ENCODE data around the gene EXO1.

The EXO1 gene

GRCh38 chr1:241847796-241848685 is at the start of gene EXO1:
EXO1 (plus strand) TSS chr1:241848204; CDS start chr1:241850426, 2,222 bp downstream.
- no peaks in the 10 kb centered on the region for H3K9me3 ChIP-seq (ENCODE audit: insufficient read depth, low read depth, low read length)
- peaks cover 23% of the 10 kb centered on the region for H3K4me1 ChIP-seq (ENCODE audit: insufficient read depth, low read length, poor library complexity, severe bottlenecking)
- peak within 1 kb of the TSS; percentile 94 for H3K4me2 ChIP-seq (ENCODE audit: low read depth, low read length, poor library complexity, severe bottlenecking)
- H3F3A ChIP-seq (ENCODE audit: low read depth): no peaks in the 10 kb centered on the region
- TF ChIP-seq EZH2phosphoT487 (IDR thresholded peaks at IDR 0.05; ENCODE audit: borderline replicate concordance): no peak
- TF ChIP-seq CTCF (conservative IDR thresholded peaks at IDR 0.05; ENCODE audit: low read length): peak; percentile 57
- peak within 1 kb of the TSS; percentile 99 for H2AFZ ChIP-seq (ENCODE audit: low read length)
- H3K9ac ChIP-seq (ENCODE audit: low read depth, low read length, poor library complexity, severe bottlenecking): peak within 1 kb of the TSS; percentile 84
- H3K4me3 ChIP-seq (ENCODE audit: low read length, poor library complexity, severe bottlenecking): peak within 1 kb of the TSS; percentile 95
- no peaks in the 10 kb centered on the region for H3K9me2 ChIP-seq (replicated peaks; ENCODE audit: low read depth, low read length)
- peaks cover 6% of the 10 kb centered on the region for H3K27me3 ChIP-seq (ENCODE audit: insufficient read depth, low read length, poor library complexity, severe bottlenecking)
- H3K79me2 ChIP-seq (ENCODE audit: insufficient read depth, low read length): peaks cover 38% of the 10 kb centered on the region
- H3K36me3 ChIP-seq (ENCODE audit: insufficient read depth, low read length): peaks cover 6% of the 10 kb centered on the region; the same call in 1 of the 2 replicates
- H4K20me1 ChIP-seq (ENCODE audit: insufficient read depth, low read length, poor library complexity, severe bottlenecking): peaks cover 12% of the 10 kb centered on the region

GRCh38 chr1:241799416-241799815 is 48.6 kb upstream of the EXO1 start:
- TF ChIP-seq EZH2phosphoT487 (IDR thresholded peaks at IDR 0.05; ENCODE audit: borderline replicate concordance) (no peak), CTCF (conservative IDR thresholded peaks at IDR 0.05; ENCODE audit: low read length) (no peak)
- Histone ChIP-seq H3F3A (ENCODE audit: low read depth) (no peaks in the 10 kb centered on the region), H3K27me3 (ENCODE audit: insufficient read depth, low read length, poor library complexity, severe bottlenecking) (no peaks in the 10 kb centered on the region)

GRCh38 chr1:241800640-241801039 is 47.4 kb upstream of the EXO1 start:
- H3K9ac ChIP-seq (ENCODE audit: low read depth, low read length, poor library complexity, severe bottlenecking): no peak overlapping the region
- no peaks in the 10 kb centered on the region for H4K20me1 ChIP-seq (ENCODE audit: insufficient read depth, low read length, poor library complexity, severe bottlenecking)
- H3K4me3 ChIP-seq (ENCODE audit: low read length, poor library complexity, severe bottlenecking): no peak overlapping the region
- no peak overlapping the region for H2AFZ ChIP-seq (ENCODE audit: low read length)
- no peaks in the 10 kb centered on the region for H3K9me3 ChIP-seq (ENCODE audit: insufficient read depth, low read depth, low read length)
- no peaks in the 10 kb centered on the region for H3K27me3 ChIP-seq (ENCODE audit: insufficient read depth, low read length, poor library complexity, severe bottlenecking)
- no peaks in the 10 kb centered on the region for H3F3A ChIP-seq (ENCODE audit: low read depth)
- H3K4me1 ChIP-seq (ENCODE audit: insufficient read depth, low read length, poor library complexity, severe bottlenecking): no peaks in the 10 kb centered on the region
- H3K36me3 ChIP-seq (ENCODE audit: insufficient read depth, low read length): no peaks in the 10 kb centered on the region
- no peaks in the 10 kb centered on the region for H3K9me2 ChIP-seq (replicated peaks; ENCODE audit: low read depth, low read length)
- no peak for TF ChIP-seq CTCF (conservative IDR thresholded peaks at IDR 0.05; ENCODE audit: low read length)
- TF ChIP-seq EZH2phosphoT487 (IDR thresholded peaks at IDR 0.05; ENCODE audit: borderline replicate concordance): no peak
- H3K4me2 ChIP-seq (ENCODE audit: low read depth, low read length, poor library complexity, severe bottlenecking): no peak overlapping the region
- H3K79me2 ChIP-seq (ENCODE audit: insufficient read depth, low read length): no peaks in the 10 kb centered on the region

More at GRCh38 chr1:241799416-241799815, 48.6 kb upstream of the EXO1 start:
- Histone ChIP-seq H3K36me3 (ENCODE audit: insufficient read depth, low read length) (no peaks in the 10 kb centered on the region), H3K9me3 (ENCODE audit: insufficient read depth, low read depth, low read length) (no peaks in the 10 kb centered on the region), H3K4me2 (ENCODE audit: low read depth, low read length, poor library complexity, severe bottlenecking) (no peak overlapping the region), H4K20me1 (ENCODE audit: insufficient read depth, low read length, poor library complexity, severe bottlenecking) (no peaks in the 10 kb centered on the region), H3K9ac (ENCODE audit: low read depth, low read length, poor library complexity, severe bottlenecking) (no peak overlapping the region), H3K9me2 (replicated peaks; ENCODE audit: low read depth, low read length) (no peaks in the 10 kb centered on the region), H3K4me3 (ENCODE audit: low read length, poor library complexity, severe bottlenecking) (no peak overlapping the region), H3K79me2 (ENCODE audit: insufficient read depth, low read length) (no peaks in the 10 kb centered on the region), H3K4me1 (ENCODE audit: insufficient read depth, low read length, poor library complexity, severe bottlenecking) (no peaks in the 10 kb centered on the region), H2AFZ (ENCODE audit: low read length) (no peak overlapping the region)

All from Loucy (cell line).